Raji (cell line): Measurements from ENCODE around the gene ZNF426.

Source experiments
- POLR2A ChIP-seq: IDR thresholded peaks from 2 replicates; pipeline ENCODE4 v1.6.1; 2011; ENCODE audit warnings: low read depth, low read length, control low read depth; ENCODE audit not compliant: insufficient read depth

ZNF426 gene

GRCh38 chr19:9500796-9501195, 37.6 kb downstream of the ZNF426 start:
- TF ChIP-seq POLR2A = no peak

GRCh38 chr19:9498183-9498902, 40.1 kb downstream of the ZNF426 start, which contains the start of gene ZNF560:
Gene ZNF560, minus strand, starts transcription at chr19:9498616. Its CDS starts 23,303 bp downstream, at chr19:9475313.
- no peak for TF ChIP-seq POLR2A

GRCh38 chr19:9494096-9494495, 44.3 kb downstream of the ZNF426 start:
- no peak for TF ChIP-seq POLR2A

- TF ChIP-seq POLR2A = no peak
Observed at GRCh38 chr19:9487016-9487415, 51.4 kb downstream of the ZNF426 start.

- TF ChIP-seq POLR2A = no peak
Observed at GRCh38 chr19:9485140-9485539, 53.3 kb downstream of the ZNF426 start.

- no peak for TF ChIP-seq POLR2A
Observed at GRCh38 chr19:9474975-9475374, 63.5 kb downstream of the ZNF426 start.
